Sigmoid colon (tissue), 7 donors: ENCODE results near the gene MBP. TPM values are rescaled to one million over a fixed set of nuclear protein-coding genes. Genes with fewer than 3 reads are reported as not detected.

Experiments
- DNase-seq: peaks from one replicate; pipeline ENCODE4 v3.0.0-alpha.2; 2019
- H3K27ac ChIP-seq, 4 donors: fragments of 200-600 bp; sonication (generic); one replicate each; pipeline ENCODE4 v1.5.1; 2016 to 2019; ENCODE audit warnings: mild to moderate bottlenecking in 1 of 4
- H3K27me3 ChIP-seq, 3 donors: fragments of 200-600 bp; sonication (generic); one replicate each; pipeline ENCODE4 v1.5.1; 2019; ENCODE audit warnings: mild to moderate bottlenecking in 1 of 3
- H3K36me3 ChIP-seq, 4 donors: fragments of 200-600 bp; sonication (generic); one replicate each; pipeline ENCODE4 v1.5.1; 2016 to 2019
- H3K4me1 ChIP-seq, 4 donors: fragments of 200-600 bp; sonication (generic); one replicate each; pipeline ENCODE4 v1.5.1; 2017 to 2019
- H3K4me3 ChIP-seq, 4 donors: fragments of 200-600 bp; sonication (generic); one replicate each; pipeline ENCODE4 v1.5.1; 2017 to 2019; ENCODE audit warnings: mild to moderate bottlenecking in 2 of 4, moderate library complexity in 1 of 4
- H3K9me3 ChIP-seq, 4 donors: fragments of 200-600 bp in 3 of 4; sonication (generic) in 3 of 4; one replicate each; pipeline versions ENCODE4 v1.5.1 to v1.6.1; 2013 to 2019
- CTCF ChIP-seq, 4 experiments: fragments of 450-650 bp in 3 of 4; fragments of 200-600 bp in 1 of 4; IDR thresholded peaks; one replicate each; pipeline ENCODE4 v1.5.1; 2016 to 2019; ENCODE audit warnings: antibody characterized with exemption in 4 of 4, mild to moderate bottlenecking in 3 of 4, moderate library complexity in 2 of 4
- EP300 ChIP-seq, 4 donors: sonication (generic); formaldehyde crosslinking; IDR thresholded peaks; one replicate each; pipeline ENCODE4 v1.6.1; 2017; ENCODE audit warnings: antibody characterized with exemption in 4 of 4
- POLR2A ChIP-seq, 2 donors: fragments of 450-650 bp; IDR thresholded peaks; one replicate each; pipeline ENCODE4 v1.6.1; 2016; ENCODE audit warnings: antibody characterized with exemption in 2 of 2, mild to moderate bottlenecking in 2 of 2, moderate library complexity in 2 of 2
- POLR2AphosphoS5 ChIP-seq, 4 donors: sonication (generic); formaldehyde crosslinking; IDR thresholded peaks; one replicate each; pipeline ENCODE4 v1.6.1; 2017; ENCODE audit warnings: antibody characterized with exemption in 4 of 4
- WGBS, 2 donors: extraction: QIAGEN DNeasy Blood & Tissue Kit; methylation state at CpG; one replicate each; pipeline ENCODE4 v1.1.7; 2013; 5-methylcytosine and 5-hydroxymethylcytosine counted together
- intact Hi-C: fragments of 100-400 bp; cut with DNase I; formaldehyde crosslinking; loops from one replicate; pipeline ENCODE4 v1.15.1; 2023
- polyA plus RNA-seq, 3 donors: library from polyadenylated mRNA; stranded (reverse); fragments of 200-250 nt; gene quantifications; one replicate each; pipeline ENCODE4 v1.2.3, GENCODE V29; 2013
- total RNA-seq, 4 donors: library from RNA; depleted of rRNA; stranded (reverse); fragments of >200 nt; gene quantifications; one replicate each; pipeline ENCODE4 v1.1.0, GENCODE V29; 2016
- donor health status: healthy with polysubstance abuse.
- donor health status: Bipolar disorder and iron deficiency.
- donor health status: healthy.

MBP gene
- total and polyA plus RNA-seq, 7 donors: 18.3 to 30.7 (median 24.0) TPM

- H3K9me3 ChIP-seq: no peaks in the 10 kb centered on the region
- H3K4me3 ChIP-seq: no peak overlapping the region
- intact Hi-C loops: no loop called here
- WGBS, 2 donors: 75 to 84% methylated on average over 9 of the region's 9 CpGs
- no peak for DNase-seq
- H3K27ac ChIP-seq: no peak overlapping the region
- H3K27me3 ChIP-seq: no peaks in the 10 kb centered on the region
- TF ChIP-seq CTCF (IDR thresholded peaks at IDR 0.05) (no peak), POLR2AphosphoS5 (IDR thresholded peaks at IDR 0.05) (no peak), POLR2A (IDR thresholded peaks at IDR 0.05) (no peak), EP300 (IDR thresholded peaks at IDR 0.05) (no peak)
- H3K36me3 ChIP-seq: peaks cover 0 to 4% (median 0%) of the 10 kb centered on the region in 4 donors
- peaks cover 0 to 4% (median 0%) of the 10 kb centered on the region in 4 donors for H3K4me1 ChIP-seq
Measured at GRCh38 chr18:77046409-77046808, 86.2 kb downstream of the MBP start.

- intact Hi-C loops: no loop called here
- no peak overlapping the region for H3K4me3 ChIP-seq
- no peak overlapping the region for H3K27ac ChIP-seq
- no peaks in the 10 kb centered on the region for H3K9me3 ChIP-seq
- no peak for DNase-seq
- no peak for TF ChIP-seq EP300 (IDR thresholded peaks at IDR 0.05)
- no peak for TF ChIP-seq CTCF (IDR thresholded peaks at IDR 0.05)
- TF ChIP-seq POLR2A (IDR thresholded peaks at IDR 0.05): no peak
- TF ChIP-seq POLR2AphosphoS5 (IDR thresholded peaks at IDR 0.05): no peak
- H3K4me1 ChIP-seq: peaks cover 0 to 4% (median 0%) of the 10 kb centered on the region in 4 donors
- no peaks in the 10 kb centered on the region for H3K27me3 ChIP-seq
- H3K36me3 ChIP-seq: peaks cover 0 to 4% (median 0%) of the 10 kb centered on the region in 4 donors
- WGBS, 2 donors: 93 to 94% methylated on average over 6 of the region's 6 CpGs
Measured at GRCh38 chr18:77045677-77046076, 86.9 kb downstream of the MBP start.

GRCh38 chr18:77044866-77045664 lies 87.5 kb downstream of the MBP start:
- Histone ChIP-seq H3K4me3 (no peak overlapping the region), H3K27me3 (no peaks in the 10 kb centered on the region), H3K36me3 (peaks cover 0 to 4% (median 0%) of the 10 kb centered on the region in 4 donors), H3K4me1 (no peaks in the 10 kb centered on the region), H3K9me3 (no peaks in the 10 kb centered on the region), H3K27ac (no peak overlapping the region)
- TF ChIP-seq CTCF (IDR thresholded peaks at IDR 0.05) (no peak), EP300 (IDR thresholded peaks at IDR 0.05) (no peak), POLR2A (IDR thresholded peaks at IDR 0.05) (no peak), POLR2AphosphoS5 (IDR thresholded peaks at IDR 0.05) (no peak)
- intact Hi-C loops: no loop called here
- 84 to 86% methylated on average over 14 of the region's 14 CpGs for WGBS, 2 donors
- no peak for DNase-seq

- Histone ChIP-seq H3K4me3 (no peak overlapping the region), H3K36me3 (peaks cover 0 to 4% (median 0%) of the 10 kb centered on the region in 4 donors), H3K27ac (no peak overlapping the region), H3K9me3 (no peaks in the 10 kb centered on the region), H3K27me3 (no peaks in the 10 kb centered on the region), H3K4me1 (no peaks in the 10 kb centered on the region)
- no peak for TF ChIP-seq CTCF (IDR thresholded peaks at IDR 0.05)
- no peak for TF ChIP-seq POLR2A (IDR thresholded peaks at IDR 0.05)
- no peak for TF ChIP-seq POLR2AphosphoS5 (IDR thresholded peaks at IDR 0.05)
- TF ChIP-seq EP300 (IDR thresholded peaks at IDR 0.05): no peak
- no peak for DNase-seq
- intact Hi-C loops: no loop called here
- WGBS, 2 donors: 95 to 96% methylated on average over 27 of the region's 27 CpGs
Measured at GRCh38 chr18:77043541-77044280, 88.9 kb downstream of the MBP start.
